GM21786 (cell line): ENCODE data around the gene TMX1.
"Not testable (repeated sequence)": the region's sequence is repeated elsewhere in the genome, so short reads cannot be mapped to it uniquely, and the experiment has no call there.

Experiments
- ATAC-seq: cut with Tn5 transposase; IDR thresholded peaks from one replicate; pipeline ENCODE4 v1.9.1; 2021; ENCODE audit not compliant: unreplicated experiment

The TMX1 gene, protein sequence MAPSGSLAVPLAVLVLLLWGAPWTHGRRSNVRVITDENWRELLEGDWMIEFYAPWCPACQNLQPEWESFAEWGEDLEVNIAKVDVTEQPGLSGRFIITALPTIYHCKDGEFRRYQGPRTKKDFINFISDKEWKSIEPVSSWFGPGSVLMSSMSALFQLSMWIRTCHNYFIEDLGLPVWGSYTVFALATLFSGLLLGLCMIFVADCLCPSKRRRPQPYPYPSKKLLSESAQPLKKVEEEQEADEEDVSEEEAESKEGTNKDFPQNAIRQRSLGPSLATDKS

DNA sequence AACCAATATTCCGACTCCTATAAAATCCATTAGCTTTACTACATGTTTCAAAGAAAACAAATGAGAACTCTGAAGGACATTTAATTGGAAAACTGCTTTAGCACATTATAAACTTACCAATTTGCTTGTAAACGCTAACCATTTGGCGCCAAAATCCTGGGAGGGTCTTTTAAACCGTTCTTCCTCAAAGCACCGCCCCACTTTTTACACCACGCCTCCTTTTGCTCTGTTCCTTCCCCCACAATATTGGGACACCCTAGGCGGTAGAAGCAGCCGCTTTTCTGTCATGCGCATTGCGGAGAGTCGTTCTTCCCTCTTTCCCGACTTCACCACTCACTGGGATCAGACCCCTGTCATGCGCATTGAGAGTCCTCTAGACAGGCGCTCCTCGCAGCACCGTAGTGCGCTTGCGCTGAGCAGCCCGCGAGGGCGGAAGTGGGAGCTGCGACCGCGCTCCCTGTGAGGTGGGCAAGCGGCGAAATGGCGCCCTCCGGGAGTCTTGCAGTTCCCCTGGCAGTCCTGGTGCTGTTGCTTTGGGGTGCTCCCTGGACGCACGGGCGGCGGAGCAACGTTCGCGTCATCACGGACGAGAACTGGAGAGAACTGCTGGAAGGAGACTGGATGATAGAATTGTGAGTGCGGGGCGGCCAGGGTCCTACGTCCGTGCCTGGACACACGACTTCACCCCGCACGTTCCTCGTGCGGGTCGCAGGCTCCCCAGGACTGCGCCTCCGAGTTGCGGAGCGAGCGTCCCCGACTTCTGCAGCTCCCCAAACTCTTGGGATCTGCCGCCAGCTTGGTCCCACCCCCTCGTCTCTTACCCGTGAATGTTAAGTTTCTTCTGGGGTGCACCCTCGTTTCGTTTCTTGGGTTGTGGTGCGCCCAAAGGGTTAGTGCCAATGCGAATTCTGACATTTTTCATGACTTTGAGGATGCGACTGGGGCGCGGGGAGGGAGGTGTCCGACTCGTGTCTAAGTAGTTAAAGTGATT lies at the start of gene TMX1:
TSS of gene TMX1 (plus strand) at position 435 of the 991 bp plus-strand sequence. CDS start at position 481, 46 bp downstream.
- peak; percentile 89 for ATAC-seq

DNA sequence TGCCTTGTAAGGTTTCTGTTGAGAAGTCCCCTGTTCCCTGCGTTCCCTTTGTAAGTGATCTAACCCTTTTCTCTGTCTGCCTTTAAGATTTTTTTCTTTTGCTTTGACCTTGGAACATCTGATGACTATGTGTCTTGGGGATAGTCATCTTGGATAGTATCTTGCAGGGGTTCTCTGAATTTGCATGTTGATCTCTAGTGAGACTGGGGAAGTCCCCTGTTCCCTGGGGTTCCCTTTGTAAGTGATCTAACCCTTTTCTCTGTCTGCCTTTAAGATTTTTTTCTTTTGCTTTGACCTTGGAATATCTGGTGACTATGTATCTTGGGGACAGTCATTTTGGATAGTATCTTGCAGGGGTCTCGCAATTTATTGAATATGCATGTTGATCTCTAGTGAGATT lies 38.2 kb upstream of the TMX1 start:
- peak; percentile 26 for ATAC-seq

DNA sequence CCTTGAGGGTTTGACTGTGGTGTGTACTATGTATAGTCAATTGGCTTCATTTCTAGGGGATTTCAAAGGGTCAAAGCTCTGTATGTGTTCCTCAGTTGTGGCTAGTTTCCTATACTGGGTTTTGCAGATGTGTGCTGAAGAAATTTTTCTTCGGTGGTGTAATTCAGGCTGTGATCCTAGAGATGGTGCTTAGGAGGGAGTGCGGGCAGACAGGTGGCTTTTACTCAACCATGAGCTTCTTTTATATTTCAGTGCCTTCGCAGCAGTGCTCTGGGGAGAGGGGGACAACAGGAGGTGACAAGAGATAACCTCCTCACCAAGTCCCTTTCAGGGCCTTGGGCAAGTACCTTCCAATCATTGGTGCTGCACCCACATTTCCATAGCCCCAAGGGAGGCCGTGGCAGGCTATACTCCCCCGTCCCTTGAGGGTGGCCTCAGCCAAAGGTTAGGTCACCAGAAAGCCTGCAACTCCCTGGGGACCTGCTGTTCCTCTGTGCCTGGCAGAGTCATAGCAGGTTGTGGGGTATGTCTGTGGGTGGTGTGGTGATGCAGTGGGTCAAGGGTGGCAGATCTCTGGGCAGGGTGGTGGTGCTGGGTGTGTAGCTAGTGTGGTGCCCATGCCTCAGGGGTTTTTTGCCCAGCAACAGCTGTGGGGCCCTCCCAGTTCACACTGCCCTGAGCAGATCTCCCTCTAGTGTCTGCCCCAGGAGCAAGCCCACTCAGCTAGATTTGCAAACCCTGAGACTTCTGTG lies 37.0 kb upstream of the TMX1 start:
- peak; percentile 75 for ATAC-seq

DNA sequence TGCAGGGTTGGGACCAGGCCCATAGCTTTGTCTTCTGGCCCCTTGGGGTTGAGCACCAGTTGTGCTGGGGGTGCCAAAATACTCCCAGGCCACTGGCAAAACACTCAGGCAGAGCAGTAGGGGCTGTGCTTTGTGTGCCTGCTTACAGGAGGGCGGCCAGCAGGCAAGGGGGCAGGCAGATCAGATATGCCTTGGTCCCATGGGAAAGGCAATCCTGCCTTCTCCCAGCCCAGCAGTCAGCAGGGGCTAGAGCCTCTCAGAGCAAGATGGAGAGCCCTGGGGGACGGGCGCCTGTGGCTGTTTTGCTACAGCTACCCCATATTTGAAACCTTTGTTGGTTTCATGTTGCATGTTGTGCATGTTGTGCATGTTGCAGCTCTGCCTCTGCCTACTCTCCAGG lies 36.2 kb upstream of the TMX1 start:
- ATAC-seq: no peak

DNA sequence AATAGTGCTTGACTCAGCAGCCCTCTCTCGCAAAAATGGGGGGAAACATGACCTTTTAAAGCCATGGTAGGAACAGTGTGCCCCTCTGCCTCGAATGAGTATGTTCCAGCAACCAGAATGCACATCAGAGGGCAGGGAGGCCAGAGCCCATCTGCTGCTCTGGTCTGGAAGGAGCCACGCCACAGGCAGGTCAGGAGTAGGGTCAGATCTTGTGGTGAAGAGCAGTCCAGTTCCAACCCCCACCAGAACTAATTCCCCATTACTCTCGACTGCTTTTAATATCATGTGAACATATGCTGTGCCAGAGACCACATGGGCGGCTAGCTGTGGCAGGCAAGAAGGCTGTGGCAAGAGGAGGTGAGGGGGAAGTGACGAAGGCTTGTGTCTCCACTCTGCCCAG lies 34.6 kb upstream of the TMX1 start:
- ATAC-seq: no peak

DNA sequence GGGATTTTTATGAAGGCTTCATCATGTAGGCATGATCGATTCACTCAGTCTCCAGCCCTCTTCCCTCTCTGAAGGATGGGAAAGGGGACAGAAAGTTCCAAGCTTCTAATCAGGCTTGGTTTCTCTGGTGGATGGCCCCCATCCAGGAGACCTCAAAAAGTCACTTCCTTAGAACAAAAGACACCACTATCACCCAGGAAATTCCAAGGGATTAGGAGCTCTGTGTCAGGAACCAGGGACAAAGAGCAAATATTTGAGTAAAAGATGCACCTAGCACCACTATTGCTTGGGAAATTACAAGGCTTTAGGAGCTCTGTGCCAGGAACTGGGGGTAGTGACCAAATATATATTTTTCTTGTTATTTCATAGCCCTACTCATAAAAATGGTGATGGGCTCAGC lies 33.6 kb upstream of the TMX1 start:
- no peak for ATAC-seq

DNA sequence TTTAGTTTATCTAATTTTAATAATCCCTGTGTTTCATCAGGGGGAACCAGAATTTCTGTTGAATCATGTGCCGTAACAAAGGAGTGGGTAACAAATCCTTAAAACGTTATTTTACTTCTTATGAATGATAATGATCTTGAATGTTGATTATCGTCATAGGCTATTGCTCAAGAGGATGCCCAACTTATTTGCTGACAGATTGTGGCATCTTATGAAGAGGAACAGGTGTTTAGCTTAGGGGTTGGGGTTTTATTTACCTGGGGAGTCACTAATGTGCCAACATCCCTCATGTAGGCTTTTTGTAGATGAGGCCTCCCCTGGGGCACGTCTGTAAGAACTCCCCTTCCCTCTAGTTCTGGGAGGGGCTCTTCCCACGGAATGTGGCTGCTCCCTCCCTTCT lies 32.4 kb upstream of the TMX1 start:
- no peak for ATAC-seq

DNA sequence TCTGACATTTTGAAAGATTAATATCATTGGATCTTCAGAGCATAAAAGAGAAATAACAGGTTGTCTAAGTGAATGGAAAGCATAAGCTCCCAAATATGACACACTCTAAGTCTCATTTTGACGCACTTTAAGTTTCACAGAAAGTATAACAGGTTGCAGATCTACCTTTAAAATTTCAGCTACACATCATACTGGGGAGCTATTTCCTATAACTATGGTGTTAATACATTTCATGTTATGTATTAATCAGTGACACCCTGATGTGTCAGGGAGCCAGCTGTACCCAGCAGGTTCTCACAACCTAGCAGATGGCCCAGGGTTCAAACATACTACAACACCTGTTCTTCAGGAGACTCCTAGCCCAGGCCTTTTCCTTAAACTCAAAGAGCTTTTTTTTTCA lies 31.1 kb upstream of the TMX1 start:
- ATAC-seq: no peak

DNA sequence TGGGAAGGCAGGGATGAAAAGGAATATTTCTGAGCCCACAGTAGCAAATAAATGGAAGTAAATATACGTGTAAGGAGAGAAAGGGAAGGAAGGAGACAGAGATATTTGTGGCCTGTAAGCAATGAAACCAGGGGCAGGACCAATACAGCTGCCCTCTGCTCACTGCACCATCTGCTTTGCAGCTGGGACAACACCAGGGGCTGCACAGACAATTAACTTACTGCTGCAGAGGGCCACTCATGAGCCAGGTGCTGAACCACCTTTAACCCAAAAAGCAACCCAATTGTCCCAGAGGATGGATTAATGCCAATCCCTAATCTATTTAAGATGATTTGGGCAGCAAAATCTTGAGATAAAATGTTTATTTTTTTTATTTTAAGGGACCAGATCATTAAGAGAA lies 30.6 kb upstream of the TMX1 start:
- no peak for ATAC-seq

DNA sequence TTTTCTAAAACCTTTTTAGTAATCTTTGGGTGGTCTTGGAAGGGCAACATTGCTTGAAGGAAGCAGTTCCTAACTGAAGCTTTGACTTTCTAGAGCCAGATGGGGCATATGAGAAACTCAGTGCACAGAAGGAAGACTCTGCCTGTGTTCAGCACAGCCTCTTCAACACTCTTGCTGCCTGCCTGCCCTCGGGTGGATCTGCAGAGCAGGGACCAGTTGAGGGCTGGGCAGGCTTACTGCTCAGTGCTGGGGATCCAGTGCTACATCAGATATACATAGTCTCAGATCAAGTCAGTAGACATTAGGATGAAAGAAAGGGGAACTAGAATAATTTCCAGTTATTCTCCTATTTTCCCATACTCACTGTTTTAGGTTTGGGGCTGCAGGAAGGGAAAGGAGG lies 29.5 kb upstream of the TMX1 start:
- no peak for ATAC-seq

DNA sequence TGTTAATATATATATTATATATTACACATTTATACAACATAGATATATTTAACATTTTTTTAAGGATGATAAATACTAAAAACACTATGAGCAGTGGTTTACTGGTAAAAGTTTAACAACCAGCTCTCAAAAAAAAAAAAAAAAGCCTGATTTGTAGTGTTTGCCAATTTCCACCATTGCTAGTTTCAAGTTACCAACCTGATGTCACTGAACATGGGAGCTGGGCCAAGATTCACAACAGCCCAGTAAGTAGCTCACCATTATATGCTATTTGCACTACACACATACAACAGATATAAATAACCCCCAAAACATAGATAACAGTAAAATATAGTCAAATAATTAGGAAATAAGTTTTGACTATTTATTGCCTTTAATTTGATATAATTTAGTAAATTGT lies 28.9 kb upstream of the TMX1 start:
- no peak for ATAC-seq

DNA sequence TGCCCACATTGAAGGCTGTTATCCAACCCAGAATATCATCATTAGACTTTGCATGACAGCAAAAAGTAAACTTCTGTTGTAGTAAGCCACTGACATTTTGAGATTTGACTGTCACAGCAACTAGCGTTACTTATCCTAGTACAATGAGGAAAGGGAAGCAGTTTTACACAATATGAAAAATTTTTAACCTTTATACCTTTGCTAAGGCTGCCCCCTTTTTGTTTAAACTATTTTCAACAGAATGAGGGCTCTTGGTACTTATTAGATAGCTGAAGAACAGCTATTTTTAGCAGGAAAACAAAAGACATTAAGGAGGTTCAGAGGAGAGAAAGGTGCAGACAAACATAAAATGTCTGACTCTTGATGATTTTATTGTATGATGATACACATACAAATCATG lies 23.4 kb upstream of the TMX1 start:
- no peak for ATAC-seq

DNA sequence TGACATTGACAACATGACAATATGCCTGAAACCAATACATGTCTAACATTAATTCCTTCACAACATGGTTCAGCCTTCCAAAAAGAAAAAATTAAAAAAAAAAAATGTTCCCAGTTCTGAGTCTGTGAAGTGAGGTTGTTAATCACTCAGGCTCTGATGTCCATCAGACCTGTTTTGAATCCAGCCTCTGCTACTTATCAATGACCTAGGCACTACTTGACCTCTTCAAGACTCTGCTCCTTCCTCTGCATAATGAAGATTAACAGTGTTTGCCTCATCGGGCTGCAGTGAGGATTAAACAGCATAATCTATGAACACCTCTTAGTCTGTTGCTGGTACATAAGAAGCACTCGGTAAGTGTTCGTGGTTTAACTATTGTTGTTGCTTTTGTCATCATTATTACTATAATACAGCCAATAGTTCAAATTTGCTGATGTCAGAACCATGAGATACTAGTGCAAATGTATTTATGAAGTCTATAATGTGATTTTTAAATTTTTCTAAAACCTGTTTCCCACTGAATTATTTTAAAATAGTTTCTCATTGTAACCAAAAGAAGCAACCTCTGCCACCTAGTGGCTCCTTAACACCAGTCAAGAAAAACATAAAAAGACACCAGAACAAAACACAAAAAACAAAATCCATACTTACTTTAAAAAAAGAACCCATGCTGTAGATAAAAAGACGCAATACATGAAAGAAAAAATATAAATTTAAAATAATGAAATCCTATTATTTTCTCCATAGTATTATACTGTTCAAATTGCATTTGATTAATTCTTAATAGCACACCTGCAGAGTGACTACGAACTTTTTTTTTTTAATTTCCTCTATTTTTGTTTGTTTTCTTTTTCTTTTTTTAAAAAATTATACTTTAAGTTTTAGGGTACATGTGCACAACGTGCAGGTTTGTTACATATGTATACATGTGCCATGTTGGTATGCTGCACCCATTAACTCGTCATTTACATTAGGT lies 20.3 kb upstream of the TMX1 start:
- ATAC-seq: no peak

DNA sequence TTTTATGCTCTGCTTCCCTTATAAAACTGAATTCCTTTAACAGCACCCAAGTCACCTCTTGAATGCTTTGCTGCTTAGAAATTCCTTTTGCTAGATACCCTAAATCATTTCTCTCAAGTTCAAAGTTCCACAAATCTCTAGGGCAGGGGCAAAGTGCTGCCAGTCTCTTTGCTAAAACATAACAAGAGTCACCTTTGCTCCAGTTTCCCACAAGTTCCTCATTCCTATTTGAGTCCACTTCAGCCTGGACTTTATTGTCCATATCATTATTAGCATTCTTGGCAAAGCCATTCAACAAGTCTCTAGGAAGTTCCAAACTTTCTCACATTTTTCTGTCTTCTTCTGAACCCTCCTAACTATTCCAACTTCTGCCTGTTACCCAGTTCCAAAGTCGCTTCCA lies 16.6 kb upstream of the TMX1 start:
- ATAC-seq: not testable (repeated sequence)

DNA sequence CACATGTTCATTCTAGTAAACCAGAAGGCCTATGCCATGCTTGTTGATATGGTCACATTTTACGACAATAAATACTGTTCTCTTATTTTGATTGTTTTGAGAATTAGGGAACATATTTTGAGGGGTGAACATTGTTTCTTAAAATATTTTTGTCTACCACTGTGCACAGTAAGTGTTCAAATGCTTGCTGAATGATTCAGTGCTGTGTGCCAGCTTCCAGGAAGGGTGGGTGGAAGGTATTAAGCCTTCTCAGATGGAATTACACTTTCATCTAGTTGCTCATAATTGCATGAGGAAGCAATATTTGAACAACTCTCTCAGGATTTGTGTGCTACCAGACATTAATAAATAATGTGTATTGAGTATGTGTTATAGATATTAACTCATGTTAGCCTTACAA lies 15.5 kb upstream of the TMX1 start:
- ATAC-seq: no peak

DNA sequence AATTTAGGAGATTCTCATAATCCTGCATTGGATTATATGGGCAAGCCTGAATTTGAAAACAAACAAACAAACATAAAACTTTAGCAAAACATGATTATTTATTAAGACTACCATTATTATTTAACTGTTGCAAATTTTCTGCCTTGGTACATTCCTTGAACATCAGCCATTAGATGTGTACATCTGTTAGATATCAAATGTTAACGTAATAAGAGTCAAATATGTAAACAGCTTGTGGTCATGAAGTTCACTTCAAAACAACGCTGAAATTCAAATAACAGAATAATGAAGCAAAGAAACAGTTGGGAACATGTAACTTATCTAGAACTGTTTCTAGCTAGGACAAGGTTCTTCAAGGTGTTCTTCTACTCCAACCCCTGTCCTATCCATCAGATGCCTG lies 14.3 kb upstream of the TMX1 start:
- no peak for ATAC-seq

DNA sequence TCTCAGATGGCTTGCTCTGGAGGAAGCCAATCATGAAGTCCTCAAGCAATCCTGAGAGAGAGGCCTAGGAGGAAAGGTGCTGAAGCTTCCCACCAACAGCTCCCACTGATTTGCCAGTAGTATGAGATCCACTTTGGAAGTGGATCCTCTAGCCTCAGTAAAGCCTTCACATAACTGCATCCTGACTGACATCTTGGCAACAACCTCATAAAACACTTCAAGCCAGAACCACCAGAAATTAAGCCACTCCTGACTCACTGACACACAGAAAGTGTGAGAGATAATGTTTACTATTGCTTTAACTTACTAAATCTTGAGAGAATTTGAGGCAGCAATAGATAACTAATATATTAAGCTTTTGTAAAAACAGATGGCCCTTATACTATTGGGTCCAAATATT lies 11.7 kb upstream of the TMX1 start:
- ATAC-seq: no peak

DNA sequence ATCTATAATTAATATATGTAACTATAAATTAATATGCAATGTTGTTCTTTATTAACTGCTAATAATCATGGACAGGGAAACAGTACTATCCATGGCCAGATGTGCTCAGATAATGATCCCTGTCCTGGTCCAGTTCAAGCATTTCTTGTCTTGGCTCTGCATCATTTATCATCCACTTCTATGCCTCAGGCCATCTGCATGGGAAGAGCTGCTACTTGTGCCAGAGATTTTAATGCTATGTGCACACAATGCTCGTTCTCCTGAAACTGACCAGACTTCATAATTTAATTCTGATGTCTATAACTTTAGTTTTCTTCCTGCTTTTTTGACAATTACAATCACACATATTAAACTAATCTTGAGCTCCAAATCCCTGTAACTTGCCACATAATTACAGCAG lies 11.2 kb upstream of the TMX1 start:
- ATAC-seq: no peak

DNA sequence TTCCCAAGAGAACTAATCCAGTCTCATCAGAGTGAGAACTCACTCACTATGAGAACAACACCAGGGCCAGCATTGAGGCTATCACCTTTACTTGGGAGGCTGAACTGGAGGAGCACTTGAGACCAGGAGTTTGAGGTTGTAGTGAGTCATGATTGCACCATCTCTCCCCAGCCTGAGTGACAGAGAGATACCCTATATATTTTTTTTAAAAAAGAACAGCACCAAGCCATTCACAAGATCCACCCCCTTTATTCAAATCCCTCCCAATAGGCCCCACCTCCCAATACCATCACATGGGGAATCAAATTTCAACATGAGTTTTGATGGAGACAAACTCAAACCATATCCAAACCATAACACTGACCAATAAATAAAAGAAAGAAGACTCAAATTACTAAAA lies 3.7 kb upstream of the TMX1 start:
- no peak for ATAC-seq

DNA sequence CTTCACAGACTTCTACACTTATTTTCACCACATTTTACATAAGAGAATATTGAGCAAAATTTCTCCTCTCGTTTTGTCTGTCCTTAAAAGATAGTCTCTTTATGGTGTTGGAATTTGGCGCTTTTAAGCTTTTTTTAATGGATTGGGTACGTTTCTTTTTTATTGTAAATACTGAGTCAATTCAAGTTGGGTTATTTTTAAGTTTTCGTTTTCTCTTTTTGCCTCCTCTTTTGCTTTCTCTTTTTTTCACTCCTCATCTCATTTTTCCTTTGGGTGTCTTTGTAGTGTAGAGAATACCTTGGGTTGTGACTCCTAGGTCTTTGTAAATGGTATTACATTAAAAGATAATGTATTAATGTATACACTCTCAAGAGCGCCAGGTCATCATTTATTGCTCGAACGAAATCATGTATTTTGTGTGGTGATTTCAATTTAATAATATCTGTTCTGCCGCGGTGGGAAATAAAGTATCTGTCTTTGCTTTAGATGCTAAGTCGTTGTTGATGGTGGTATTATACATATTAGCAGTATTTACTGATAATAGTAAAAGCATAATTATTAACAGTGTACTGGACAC lies 845 bp downstream of the TMX1 start:
- no peak for ATAC-seq
